HG02623 (cell line): ENCODE results near the gene CPSF4.

ENCODE experiments used
- ATAC-seq: cut with Tn5 transposase; IDR thresholded peaks from one replicate; pipeline ENCODE4 v1.9.1; 2021; ENCODE audit warnings: moderate library complexity; ENCODE audit not compliant: unreplicated experiment

Gene CPSF4

DNA sequence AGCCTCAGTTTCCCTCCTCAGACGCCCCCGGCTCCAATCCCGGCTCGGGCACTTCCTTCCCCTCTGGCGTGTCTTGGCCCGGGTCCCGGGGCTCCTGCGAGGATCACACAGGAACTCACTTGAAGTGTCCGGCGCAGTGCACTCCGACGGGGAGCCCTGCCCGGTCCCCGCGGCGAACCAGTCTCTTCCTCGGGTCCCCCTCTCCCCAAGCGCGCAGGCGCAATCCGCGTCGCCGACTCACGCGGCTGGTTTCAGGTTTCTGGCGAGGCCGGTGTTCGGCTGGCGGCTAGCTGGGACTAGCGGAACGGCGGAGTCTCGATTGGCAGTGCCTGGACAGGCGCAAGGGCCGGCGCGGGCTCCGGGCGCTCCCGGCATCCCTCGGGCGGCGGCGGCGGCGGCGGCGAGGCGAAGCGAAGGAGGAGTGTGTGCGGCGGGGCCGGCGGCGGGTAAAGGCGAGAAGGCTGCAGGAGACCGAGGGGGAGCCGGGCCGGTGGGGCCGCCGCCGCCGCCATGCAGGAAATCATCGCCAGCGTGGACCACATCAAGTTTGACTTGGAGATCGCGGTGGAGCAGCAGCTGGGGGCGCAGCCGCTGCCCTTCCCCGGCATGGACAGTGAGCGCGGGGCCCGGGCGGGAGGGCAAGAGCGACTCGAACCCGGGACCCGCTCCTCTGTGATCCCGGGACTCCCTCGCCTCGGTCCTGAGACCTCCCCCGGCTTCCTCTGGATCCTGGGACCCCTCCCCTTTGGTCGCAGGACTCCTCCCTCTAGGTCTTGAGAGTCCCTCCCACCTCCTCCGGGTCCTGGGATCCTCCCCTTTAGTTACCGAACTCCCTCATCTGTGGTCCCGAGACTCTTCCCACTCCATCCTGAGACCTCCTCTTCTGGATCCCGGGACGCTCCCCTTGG is at the start of gene CPSF4, which contains the start of gene PTCD1:
Gene CPSF4 (plus strand): TSS at position 371 of the 908 bp plus-strand sequence. CDS start 140 bp downstream, at position 511.
Gene PTCD1 (minus strand): TSS at position 226 of the 908 bp plus-strand sequence. CDS start 3,556 bp downstream, outside the sequence.
- ATAC-seq = peak; percentile 91

- no peak for ATAC-seq
Measured at GRCh38 chr7:99389772-99390171, 49.0 kb upstream of the CPSF4 start.

DNA sequence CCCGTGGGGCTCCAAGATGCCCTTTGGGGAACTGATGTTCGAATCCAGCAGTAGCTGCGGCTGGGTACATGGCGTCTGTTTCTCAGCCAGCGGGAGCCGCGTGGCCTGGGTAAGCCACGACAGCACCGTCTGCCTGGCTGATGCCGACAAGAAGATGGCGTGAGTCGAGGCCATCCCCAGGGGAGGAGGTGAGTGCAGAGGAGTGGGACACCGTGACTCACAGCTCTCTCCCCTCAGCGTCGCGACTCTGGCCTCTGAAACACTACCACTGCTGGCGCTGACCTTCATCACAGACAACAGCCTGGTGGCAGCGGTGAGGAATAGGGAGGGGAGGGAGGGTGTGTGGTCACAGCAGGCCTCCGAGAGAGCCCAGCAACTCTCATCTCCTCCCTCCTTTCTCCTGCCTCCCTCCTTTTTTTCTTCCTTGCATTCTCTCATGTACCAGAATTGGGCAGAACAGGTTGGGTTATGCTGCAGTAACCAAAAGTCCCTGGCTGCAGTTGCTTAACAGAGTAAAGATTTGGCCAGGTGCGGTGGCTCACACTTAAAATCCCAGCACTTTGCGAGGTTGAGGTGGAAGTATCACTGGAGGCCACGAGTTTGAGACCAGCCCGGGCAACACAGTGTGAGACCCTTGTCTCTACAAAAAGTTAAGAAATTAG is 47.7 kb upstream of the CPSF4 start:
- ATAC-seq = no peak

DNA sequence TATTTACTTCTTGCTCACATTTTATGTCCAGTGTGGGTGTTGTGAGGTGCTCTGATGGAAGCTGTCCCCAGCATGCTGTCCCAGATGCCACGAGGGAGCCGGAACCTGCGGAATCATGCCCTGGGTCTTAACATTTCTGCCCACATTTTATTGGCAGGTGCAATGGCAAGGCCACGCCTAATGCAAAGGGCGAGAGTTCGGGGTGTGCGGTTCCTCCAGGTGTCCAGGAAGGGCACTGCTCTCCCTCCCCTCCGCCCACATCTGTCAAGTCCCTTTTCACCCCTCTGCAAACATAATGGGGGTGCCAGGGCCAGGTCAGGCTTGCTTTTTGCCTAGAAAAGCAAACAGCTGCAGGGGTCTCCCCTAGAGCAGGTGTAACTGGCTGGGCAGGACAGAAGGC is 46.7 kb upstream of the CPSF4 start:
- no peak for ATAC-seq

- no peak for ATAC-seq
Measured at GRCh38 chr7:99392659-99393354, 45.9 kb upstream of the CPSF4 start.

GRCh38 chr7:99393355-99394187 is 45.2 kb upstream of the CPSF4 start:
- ATAC-seq = no peak

GRCh38 chr7:99394188-99394502 is 44.6 kb upstream of the CPSF4 start:
- no peak for ATAC-seq

DNA sequence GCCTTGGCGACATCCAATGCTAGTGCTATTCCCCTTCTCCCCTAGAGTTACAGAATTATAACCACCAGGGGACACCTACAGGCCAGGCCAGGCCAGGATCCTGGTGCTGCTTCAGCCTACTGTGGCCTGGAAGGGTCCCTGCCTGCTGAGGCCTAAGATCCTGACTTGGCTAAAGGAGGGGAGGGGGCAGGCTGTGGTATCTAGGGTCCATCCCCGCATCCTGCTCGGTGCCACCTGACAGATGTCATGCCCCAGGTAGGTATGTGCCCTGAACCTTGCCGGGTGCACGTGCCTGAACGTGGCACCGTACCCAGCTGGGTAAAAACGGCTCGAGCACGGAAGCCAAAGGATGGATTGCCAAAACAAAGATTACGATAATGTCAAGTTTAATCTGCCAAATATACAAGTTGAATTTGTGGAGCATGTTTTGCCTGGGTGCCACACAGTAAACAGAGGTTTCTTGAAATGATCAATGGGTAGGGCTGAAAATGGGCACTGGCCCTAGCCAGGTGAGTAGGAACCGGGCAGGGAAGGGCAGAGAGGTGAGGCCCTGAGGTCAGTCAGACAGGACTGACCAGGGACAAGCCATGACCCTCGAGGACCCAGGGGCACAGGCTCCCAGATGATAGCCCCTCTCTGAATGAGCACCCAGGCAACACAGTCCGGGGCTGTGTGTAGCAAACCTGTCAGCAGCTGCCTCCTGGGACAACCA is 43.0 kb upstream of the CPSF4 start:
- ATAC-seq = no peak

DNA sequence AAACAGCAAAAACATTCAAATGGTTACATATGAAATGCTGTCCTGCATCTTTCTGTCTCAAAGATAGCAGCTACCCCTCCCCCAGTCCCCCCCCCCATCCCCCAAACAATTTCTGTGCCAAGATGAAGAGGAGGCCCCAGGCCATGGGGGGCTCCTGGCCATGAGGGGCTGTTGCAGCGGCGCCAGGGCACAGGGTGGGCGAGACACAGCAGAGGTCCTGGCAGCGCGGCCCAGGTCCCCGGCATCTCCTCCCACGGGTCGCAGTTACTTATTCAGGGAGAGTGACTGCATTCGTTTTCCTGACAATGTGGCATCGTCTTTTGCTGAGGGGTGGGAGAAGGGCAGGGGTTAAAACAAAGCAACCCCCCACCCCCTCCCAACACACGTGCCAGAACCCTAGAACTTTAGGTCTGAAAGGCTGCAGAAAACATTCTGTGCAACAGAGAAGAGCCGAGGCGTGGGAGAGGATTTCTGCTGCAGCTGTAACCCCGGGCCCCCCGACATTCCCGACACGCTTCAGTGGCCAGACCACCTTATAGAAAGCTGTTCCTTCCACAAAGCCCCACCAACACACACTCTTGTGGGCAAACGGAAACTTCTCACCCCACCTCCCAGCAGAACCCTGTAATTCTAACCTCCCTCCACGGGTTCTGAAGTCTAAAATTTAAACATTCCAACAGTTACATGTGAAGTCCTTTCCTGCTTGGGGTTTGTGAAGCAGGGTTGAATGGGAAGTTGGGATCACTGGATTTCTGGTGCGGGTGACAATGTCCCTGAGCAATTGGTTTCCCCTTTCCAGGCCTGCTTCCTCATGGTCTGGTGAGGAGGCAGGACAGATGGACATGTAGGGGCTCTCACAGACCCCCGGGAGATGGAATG is 42.1 kb upstream of the CPSF4 start:
- ATAC-seq = no peak

GRCh38 chr7:99397297-99397983 is 41.3 kb upstream of the CPSF4 start:
- no peak for ATAC-seq

- ATAC-seq = no peak
Measured at GRCh38 chr7:99398891-99399445, 39.8 kb upstream of the CPSF4 start.

GRCh38 chr7:99399597-99399996 is 39.1 kb upstream of the CPSF4 start:
- no peak for ATAC-seq

DNA sequence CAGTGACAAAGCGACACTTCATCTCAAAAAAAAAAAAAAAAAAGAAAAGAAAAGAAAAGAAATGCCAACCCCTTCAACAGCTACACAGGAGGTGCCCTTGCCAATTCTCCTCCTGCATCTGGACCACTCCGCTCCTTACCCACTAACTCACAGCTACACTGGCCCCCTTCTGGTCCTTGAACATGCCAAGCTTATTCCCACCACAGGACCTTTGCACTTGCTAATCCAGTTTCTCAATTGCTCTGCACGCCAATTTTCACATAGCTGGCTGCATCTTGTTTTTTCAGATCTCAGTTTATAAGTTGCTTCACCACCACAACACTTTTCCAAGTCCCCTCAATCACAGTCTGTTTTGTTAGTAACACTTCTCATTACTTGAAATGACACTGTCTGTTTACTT is 35.9 kb upstream of the CPSF4 start:
- no peak for ATAC-seq

DNA sequence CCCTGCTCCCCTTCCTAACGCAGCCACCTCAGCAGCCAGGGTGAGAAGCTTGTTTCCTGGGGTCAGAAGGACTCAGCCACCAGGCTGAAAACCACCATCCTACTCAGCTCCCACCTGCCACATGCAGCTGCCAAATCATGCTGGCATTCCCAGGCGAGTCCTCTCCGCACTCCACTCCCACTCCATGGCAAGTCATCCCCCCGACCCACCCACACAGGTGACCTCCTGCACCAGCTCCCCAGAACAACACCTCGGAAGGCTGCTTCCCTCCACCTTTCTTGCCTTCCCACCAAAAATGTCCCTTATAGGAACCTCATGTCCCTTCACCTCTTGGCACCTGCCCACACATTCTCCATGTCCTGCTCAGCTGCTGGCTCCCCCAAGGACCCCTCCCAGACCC is 35.0 kb upstream of the CPSF4 start:
- no peak for ATAC-seq

- no peak for ATAC-seq
Measured at GRCh38 chr7:99404235-99404976, 34.3 kb upstream of the CPSF4 start.

- no peak for ATAC-seq
Measured at GRCh38 chr7:99404977-99405320, 33.8 kb upstream of the CPSF4 start.

GRCh38 chr7:99406557-99406956 is 32.2 kb upstream of the CPSF4 start:
- no peak for ATAC-seq
